Measurements from ENCODE around the gene CWC27. TPM values are rescaled to one million over a fixed set of nuclear protein-coding genes. Genes with fewer than 3 reads are reported as not detected.

CWC27 gene
- polyA plus RNA-seq, 1 of the 3 experiments (the other 2 are of a cell fraction): 6.6 TPM

- WGBS (ENCODE audit: low lambda C conversion rate): 86% methylated on average over 1 of the region's 1 CpG
- H3K9me2 ChIP-seq: no peaks in the 10 kb centered on the region
- H3K36me3 ChIP-seq (replicated peaks in 1 of 2; ENCODE audit: control insufficient read depth in 1 of 2, insufficient read depth in 2 of 2, low read length in 1 of 2): peaks cover 14 to 20% of the 10 kb centered on the region in 2 experiments
- no peaks in the 10 kb centered on the region for H3K4me1 ChIP-seq (ENCODE audit: control insufficient read depth in 1 of 2, insufficient read depth in 2 of 2, low read depth in 1 of 2, low read length in 1 of 2)
- no peaks in the 10 kb centered on the region for H3K27me3 ChIP-seq (ENCODE audit: insufficient read depth)
- H3K9me3 ChIP-seq: no peaks in the 10 kb centered on the region
- no peak overlapping the region for H3K9ac ChIP-seq
- POLR2A ChIA-PET: no interaction called here
- H3K27ac ChIP-seq (ENCODE audit: low read depth in 2 of 2, low read length in 1 of 2): no peak overlapping the region
- DNase-seq: no peak
- H2AFZ ChIP-seq (ENCODE audit: low read depth): no peak overlapping the region
- no peak overlapping the region for H3K4me2 ChIP-seq
- H3F3A ChIP-seq (replicated peaks; ENCODE audit: insufficient read depth): no peaks in the 10 kb centered on the region
- H4K20me1 ChIP-seq (ENCODE audit: insufficient read depth): no peaks in the 10 kb centered on the region
- 0 out of 2 replicates have a peak, but pooled peaks cover 4% of the 10 kb centered on the region for H3K79me2 ChIP-seq (ENCODE audit: insufficient read depth)
- no peak overlapping the region for H3K4me3 ChIP-seq (ENCODE audit: low read depth in 2 of 2, low read length in 1 of 2)
- CTCF ChIA-PET: no interaction called here
- no peak for TF ChIP-seq IRF3 (IDR thresholded peaks at IDR 0.05; ENCODE audit: low read depth, low read length)
- TF ChIP-seq ZBTB33 (IDR thresholded peaks at IDR 0.05; ENCODE audit: borderline replicate concordance, low read depth): no peak
- TF ChIP-seq CTCF (IDR thresholded peaks at IDR 0.05): no peak
- no peak for TF ChIP-seq MXI1 (IDR thresholded peaks at IDR 0.05; ENCODE audit: low read depth, low read length)
- TF ChIP-seq POLR2AphosphoS5 (IDR thresholded peaks at IDR 0.05; ENCODE audit: low read depth, low read length): no peak
- no peak for TF ChIP-seq FOXM1 (IDR thresholded peaks at IDR 0.05; ENCODE audit: low read depth)
- no peak for TF ChIP-seq RCOR1 (IDR thresholded peaks at IDR 0.05; ENCODE audit: low read length)
- no peak for TF ChIP-seq NRF1 (IDR thresholded peaks at IDR 0.05; ENCODE audit: low read depth, low read length)
- TF ChIP-seq JUND (IDR thresholded peaks at IDR 0.05): no peak
Observed at GRCh38 chr5:64744914-64745313, 23.8 kb upstream of the CWC27 start.

GRCh38 chr5:64746446-64746845, 22.3 kb upstream of the CWC27 start:
- no peak overlapping the region for H3K27ac ChIP-seq (ENCODE audit: low read depth in 2 of 2, low read length in 1 of 2)
- no peaks in the 10 kb centered on the region for H3F3A ChIP-seq (replicated peaks; ENCODE audit: insufficient read depth)
- CTCF ChIA-PET: no interaction called here

More at GRCh38 chr5:64746446-64746845, 22.3 kb upstream of the CWC27 start:
- Histone ChIP-seq H3K9ac (no peak overlapping the region), H3K36me3 (replicated peaks in 1 of 2; ENCODE audit: control insufficient read depth in 1 of 2, insufficient read depth in 2 of 2, low read length in 1 of 2) (peaks cover 2 to 9% of the 10 kb centered on the region in 2 experiments), H3K4me3 (ENCODE audit: low read depth in 2 of 2, low read length in 1 of 2) (no peak overlapping the region), H3K9me3 (no peaks in the 10 kb centered on the region), H2AFZ (ENCODE audit: low read depth) (no peak overlapping the region), H3K4me1 (ENCODE audit: control insufficient read depth in 1 of 2, insufficient read depth in 2 of 2, low read depth in 1 of 2, low read length in 1 of 2) (no peaks in the 10 kb centered on the region), H3K9me2 (no peaks in the 10 kb centered on the region), H3K27me3 (ENCODE audit: insufficient read depth) (no peaks in the 10 kb centered on the region), H3K4me2 (no peak overlapping the region), H4K20me1 (ENCODE audit: insufficient read depth) (no peaks in the 10 kb centered on the region), H3K79me2 (ENCODE audit: insufficient read depth) (0 out of 2 replicates have a peak, but pooled peaks cover 4% of the 10 kb centered on the region)
- 93% methylated on average over 1 of the region's 1 CpG for WGBS (ENCODE audit: low lambda C conversion rate)
- no peak for TF ChIP-seq RXRA (IDR thresholded peaks at IDR 0.05; ENCODE audit: borderline replicate concordance, low read depth)
- TF ChIP-seq JUND (IDR thresholded peaks at IDR 0.05): no peak
- TF ChIP-seq EP300 (IDR thresholded peaks at IDR 0.05; ENCODE audit: borderline replicate concordance in 1 of 2, low read depth in 1 of 2, low read length in 1 of 2): no peak
- TF ChIP-seq FOXM1 (IDR thresholded peaks at IDR 0.05; ENCODE audit: low read depth): no peak
- TF ChIP-seq USF1 (IDR thresholded peaks at IDR 0.05; ENCODE audit: borderline replicate concordance, low read depth): no peak
- TF ChIP-seq RCOR1 (IDR thresholded peaks at IDR 0.05; ENCODE audit: low read length): no peak
- TF ChIP-seq GATA2 (CRISPR knock-in tag; IDR thresholded peaks at IDR 0.05): no peak
- no peak for TF ChIP-seq FOSL2 (IDR thresholded peaks at IDR 0.05; ENCODE audit: borderline replicate concordance, low read depth)
- TF ChIP-seq RAD21 (IDR thresholded peaks at IDR 0.05; ENCODE audit: low read length): no peak
- TF ChIP-seq CHD2 (IDR thresholded peaks at IDR 0.05; ENCODE audit: low read length, partially characterized antibody): no peak
- DNase-seq: no peak
- POLR2A ChIA-PET: no interaction called here

Data from SK-N-SH (cell line).